ENCODE results near the gene BABAM2.

The BABAM2 gene

DNA sequence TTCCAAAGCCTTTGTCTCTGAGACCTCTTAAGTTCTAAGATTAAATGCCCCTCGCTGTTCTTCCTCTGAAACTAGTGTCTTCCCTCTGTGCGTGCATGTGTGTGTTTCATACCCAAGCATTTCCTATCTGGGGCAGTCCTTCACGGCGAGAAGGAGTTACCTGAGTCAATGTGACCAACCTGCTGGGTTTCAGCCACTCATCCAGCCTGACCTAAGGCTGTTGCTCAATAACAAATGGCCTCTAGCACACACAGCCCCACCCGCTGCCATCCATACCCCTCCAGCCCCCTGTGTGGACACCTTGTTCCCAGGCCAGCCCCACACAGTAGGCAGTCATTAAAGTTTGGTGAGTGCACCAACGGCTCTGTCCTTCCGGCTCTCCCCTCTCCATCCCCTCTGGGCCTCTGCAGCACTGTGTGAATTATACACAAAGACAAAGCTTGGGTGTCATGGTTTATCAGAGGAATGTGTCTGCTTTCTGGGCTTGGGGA lies 448.3 kb downstream of the BABAM2 start:
- H3K36me3 ChIP-seq (ENCODE audit: control insufficient read depth, insufficient read depth, low read length) = no peaks in the 10 kb centered on the region
- H3K4me3 ChIP-seq (ENCODE audit: low read depth, low read length) = no peak overlapping the region
- peaks cover 27% of the 10 kb centered on the region for H3K4me1 ChIP-seq (ENCODE audit: control insufficient read depth, insufficient read depth, low read length)
- H3K27me3 ChIP-seq (ENCODE audit: control insufficient read depth, insufficient read depth, low read length) = no peaks in the 10 kb centered on the region
- no peak overlapping the region for H3K27ac ChIP-seq (ENCODE audit: low read depth, low read length)
- H3K9ac ChIP-seq (ENCODE audit: low read length) = no peak overlapping the region
- no peaks in the 10 kb centered on the region for H3K9me3 ChIP-seq (ENCODE audit: control insufficient read depth, insufficient read depth, low read depth, low read length)

DNA sequence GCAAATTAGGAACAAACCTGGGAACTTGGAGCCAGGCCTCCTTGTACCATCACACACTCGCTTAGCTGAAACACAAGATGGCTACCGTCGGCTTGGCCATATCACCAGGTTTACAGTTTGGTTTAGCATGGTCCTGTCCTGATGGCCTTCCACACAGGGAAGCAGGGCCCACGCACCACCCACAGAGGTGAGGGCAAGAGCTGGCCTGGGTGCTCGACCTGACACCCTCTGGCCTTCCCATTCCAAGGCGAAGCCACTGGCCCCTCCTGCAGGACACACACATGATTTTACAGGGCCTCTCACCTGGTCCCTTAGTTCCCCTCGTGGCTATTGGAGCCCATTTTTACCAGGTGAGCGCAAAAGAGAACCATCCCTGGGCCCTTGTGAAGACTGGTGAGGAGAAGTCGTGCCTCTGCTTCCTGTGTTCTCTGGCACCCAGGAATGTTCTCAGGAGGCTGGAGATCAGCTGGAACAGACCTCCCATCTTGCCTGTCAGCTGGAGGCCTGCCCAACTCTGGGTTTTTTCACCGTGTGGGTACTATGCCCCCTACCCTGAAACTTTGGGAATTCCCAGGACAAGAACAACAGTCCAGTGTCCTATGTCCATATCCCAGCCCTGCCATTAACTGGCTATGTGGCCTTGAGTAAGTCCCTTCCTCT lies 449.1 kb downstream of the BABAM2 start:
- Histone ChIP-seq H3K27ac (ENCODE audit: low read depth, low read length) (no peak overlapping the region), H3K27me3 (ENCODE audit: control insufficient read depth, insufficient read depth, low read length) (no peaks in the 10 kb centered on the region), H3K9ac (ENCODE audit: low read length) (no peak overlapping the region), H3K36me3 (ENCODE audit: control insufficient read depth, insufficient read depth, low read length) (no peaks in the 10 kb centered on the region), H3K4me1 (ENCODE audit: control insufficient read depth, insufficient read depth, low read length) (peaks cover 27% of the 10 kb centered on the region), H3K9me3 (ENCODE audit: control insufficient read depth, insufficient read depth, low read depth, low read length) (no peaks in the 10 kb centered on the region), H3K4me3 (ENCODE audit: low read depth, low read length) (no peak overlapping the region)

DNA sequence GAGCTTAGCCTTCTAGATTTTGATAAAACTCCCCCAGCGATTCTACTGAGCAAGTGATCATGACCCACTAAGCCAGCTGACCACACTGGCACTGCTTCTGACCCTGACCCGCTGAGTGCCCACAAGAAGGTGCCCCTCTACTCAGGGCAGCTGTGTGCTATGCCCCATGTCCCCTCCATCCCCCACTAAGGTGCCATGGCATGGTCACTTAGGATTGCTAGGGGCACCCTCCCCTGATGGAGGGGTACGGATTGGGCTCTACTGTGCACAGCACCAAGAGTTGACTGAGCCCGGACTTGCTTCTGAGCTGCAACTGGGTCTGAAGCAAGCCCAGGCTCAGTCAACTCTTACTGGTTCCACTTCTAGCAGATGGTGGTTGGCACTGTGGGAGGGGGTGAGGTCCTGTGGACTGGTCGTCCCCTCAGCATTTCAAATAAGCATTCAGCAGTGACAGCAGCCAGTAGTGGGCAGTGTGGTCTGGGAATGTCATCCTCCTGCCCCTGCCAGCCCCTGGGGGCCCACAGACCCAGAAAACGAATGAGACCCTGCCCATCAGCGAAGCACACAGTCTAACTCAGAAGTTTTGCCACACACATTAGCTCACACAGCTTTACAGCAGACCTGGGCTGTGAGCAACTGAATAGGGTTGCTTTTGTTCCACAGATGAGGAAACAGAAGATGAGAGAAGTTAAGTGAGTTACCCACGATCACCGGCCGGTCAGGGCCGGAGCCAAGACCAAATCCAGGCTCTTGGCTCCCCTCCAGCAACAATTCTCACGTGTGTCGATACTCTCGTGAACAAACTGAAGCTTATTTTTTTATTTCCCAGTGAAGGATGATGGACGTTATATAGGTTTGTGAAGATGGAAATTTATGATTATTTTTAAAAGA lies 450.0 kb downstream of the BABAM2 start:
- Histone ChIP-seq H3K9me3 (ENCODE audit: control insufficient read depth, insufficient read depth, low read depth, low read length) (no peaks in the 10 kb centered on the region), H3K9ac (ENCODE audit: low read length) (no peak overlapping the region), H3K36me3 (ENCODE audit: control insufficient read depth, insufficient read depth, low read length) (no peaks in the 10 kb centered on the region), H3K27ac (ENCODE audit: low read depth, low read length) (no peak overlapping the region), H3K4me1 (ENCODE audit: control insufficient read depth, insufficient read depth, low read length) (peaks cover 27% of the 10 kb centered on the region), H3K27me3 (ENCODE audit: control insufficient read depth, insufficient read depth, low read length) (no peaks in the 10 kb centered on the region), H3K4me3 (ENCODE audit: low read depth, low read length) (no peak overlapping the region)

DNA sequence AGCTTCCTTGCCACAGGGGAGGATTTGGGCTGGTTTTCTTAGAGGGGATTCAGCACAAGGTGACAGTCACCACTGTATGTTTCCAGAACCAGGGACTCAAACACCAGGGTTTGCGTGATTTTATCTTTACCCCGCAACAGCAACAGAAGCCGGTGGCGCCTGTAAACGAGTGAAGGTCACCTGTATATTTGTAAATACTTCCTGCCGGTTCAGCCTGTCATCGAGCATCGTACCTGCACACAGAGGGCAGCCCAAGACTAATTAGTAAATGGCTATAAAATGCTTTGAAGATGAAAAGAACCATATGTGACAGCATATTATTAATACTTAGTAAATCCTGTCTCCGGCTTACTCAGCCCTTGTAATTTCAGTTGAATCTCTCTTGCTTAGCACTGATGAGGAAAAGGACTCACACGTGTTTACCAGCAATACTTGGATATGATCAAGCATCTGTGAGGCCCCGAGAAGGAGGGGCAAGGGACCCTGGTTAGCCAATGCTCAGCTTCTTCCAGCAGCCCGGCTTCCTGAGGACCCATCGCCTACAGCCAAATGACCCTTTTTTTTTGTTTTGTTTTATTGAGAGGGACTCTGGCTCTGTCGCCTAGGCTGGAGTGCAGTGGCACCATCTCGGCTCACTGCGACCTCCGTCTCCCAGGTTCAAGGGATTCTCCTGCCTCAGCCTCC lies 450.8 kb downstream of the BABAM2 start:
- Histone ChIP-seq H3K27ac (ENCODE audit: low read depth, low read length) (no peak overlapping the region), H3K36me3 (ENCODE audit: control insufficient read depth, insufficient read depth, low read length) (no peaks in the 10 kb centered on the region), H3K4me1 (ENCODE audit: control insufficient read depth, insufficient read depth, low read length) (peaks cover 27% of the 10 kb centered on the region), H3K9me3 (ENCODE audit: control insufficient read depth, insufficient read depth, low read depth, low read length) (no peaks in the 10 kb centered on the region), H3K4me3 (ENCODE audit: low read depth, low read length) (no peak overlapping the region), H3K27me3 (ENCODE audit: control insufficient read depth, insufficient read depth, low read length) (no peaks in the 10 kb centered on the region), H3K9ac (ENCODE audit: low read length) (no peak overlapping the region)

DNA sequence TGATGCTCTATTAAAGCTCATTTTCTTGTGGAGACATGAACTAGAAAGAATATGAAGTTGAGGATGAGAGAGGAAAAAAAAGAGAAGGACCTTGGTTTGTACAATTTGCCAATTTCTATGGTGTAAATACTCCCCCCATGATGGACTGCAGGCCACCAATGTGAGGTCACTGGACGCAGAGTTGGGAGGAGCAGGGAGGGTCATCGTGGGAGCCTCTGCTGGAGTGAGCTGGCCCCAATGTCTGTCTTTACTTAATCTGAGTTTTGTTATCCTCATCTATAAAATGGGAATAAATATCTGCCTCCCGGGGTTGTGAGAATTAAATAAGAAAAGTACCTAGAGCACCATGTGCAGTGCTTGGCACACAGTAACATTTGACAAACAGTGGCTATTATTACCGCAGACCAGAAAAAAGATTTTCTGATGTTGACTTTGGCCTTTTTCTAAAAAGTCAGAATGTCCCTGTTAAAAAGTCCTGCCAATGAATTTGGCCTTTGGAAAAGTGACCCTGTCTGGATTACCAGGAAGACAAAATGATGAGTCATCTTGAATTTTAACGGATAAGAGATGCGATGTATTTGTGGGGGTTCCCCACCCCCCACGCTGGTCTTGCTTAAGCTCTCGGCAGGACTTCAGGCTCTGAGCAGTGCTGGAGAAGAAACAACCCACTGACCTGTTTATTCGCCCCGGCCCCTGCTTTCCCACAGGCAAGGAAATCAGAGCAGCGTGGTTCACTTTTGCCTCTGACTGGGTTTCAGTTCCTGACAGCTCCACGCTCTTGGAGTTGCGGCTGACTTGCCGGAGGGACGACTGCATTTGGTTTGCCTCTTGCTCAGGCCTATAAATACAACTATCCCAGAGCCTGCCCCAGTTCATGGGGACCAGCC lies 451.8 kb downstream of the BABAM2 start:
- H3K4me1 ChIP-seq (ENCODE audit: control insufficient read depth, insufficient read depth, low read length) = peaks cover 27% of the 10 kb centered on the region
- no peaks in the 10 kb centered on the region for H3K36me3 ChIP-seq (ENCODE audit: control insufficient read depth, insufficient read depth, low read length)
- H3K9ac ChIP-seq (ENCODE audit: low read length) = no peak overlapping the region
- H3K9me3 ChIP-seq (ENCODE audit: control insufficient read depth, insufficient read depth, low read depth, low read length) = no peaks in the 10 kb centered on the region
- H3K27me3 ChIP-seq (ENCODE audit: control insufficient read depth, insufficient read depth, low read length) = no peaks in the 10 kb centered on the region
- H3K27ac ChIP-seq (ENCODE audit: low read depth, low read length) = no peak overlapping the region
- H3K4me3 ChIP-seq (ENCODE audit: low read depth, low read length) = no peak overlapping the region

DNA sequence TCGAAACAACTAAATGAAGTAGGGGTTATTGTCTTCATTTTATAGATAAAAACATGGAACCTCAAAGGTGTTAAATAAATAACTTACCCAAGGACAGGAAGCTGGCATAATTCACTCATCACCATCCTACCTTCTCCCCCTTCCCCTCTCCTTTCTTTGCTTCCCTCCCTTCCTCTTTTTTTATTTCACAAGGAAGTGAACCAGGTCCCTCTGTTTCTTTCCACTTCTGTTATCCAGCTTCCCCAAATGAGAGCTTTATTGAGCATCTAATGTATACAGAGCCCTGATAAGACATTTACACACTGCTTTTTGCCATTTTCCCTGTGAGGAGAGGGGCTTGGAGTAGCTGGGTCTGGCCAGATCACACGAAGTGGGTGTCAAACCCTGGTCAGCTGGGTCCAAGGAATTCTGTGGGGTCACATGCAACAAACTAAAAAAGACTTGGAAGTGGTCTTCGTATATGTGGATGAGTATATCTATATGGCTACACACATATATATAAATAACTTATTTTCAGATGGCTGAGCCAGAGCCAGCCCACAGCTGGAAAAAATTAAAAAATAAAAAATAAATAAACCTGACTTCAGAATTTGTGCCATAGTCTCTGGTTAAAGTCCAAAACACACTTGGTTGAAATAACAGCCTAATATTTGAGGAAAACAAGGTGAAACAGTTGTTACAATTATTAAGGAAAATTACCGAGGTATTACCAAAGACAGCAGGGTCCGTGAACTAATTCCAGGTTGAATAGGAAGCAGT lies 452.8 kb downstream of the BABAM2 start:
- Histone ChIP-seq H3K9me3 (ENCODE audit: control insufficient read depth, insufficient read depth, low read depth, low read length) (no peaks in the 10 kb centered on the region), H3K4me1 (ENCODE audit: control insufficient read depth, insufficient read depth, low read length) (peaks cover 25% of the 10 kb centered on the region), H3K27ac (ENCODE audit: low read depth, low read length) (no peak overlapping the region), H3K36me3 (ENCODE audit: control insufficient read depth, insufficient read depth, low read length) (no peaks in the 10 kb centered on the region), H3K27me3 (ENCODE audit: control insufficient read depth, insufficient read depth, low read length) (no peaks in the 10 kb centered on the region), H3K9ac (ENCODE audit: low read length) (no peak overlapping the region), H3K4me3 (ENCODE audit: low read depth, low read length) (no peak overlapping the region)

DNA sequence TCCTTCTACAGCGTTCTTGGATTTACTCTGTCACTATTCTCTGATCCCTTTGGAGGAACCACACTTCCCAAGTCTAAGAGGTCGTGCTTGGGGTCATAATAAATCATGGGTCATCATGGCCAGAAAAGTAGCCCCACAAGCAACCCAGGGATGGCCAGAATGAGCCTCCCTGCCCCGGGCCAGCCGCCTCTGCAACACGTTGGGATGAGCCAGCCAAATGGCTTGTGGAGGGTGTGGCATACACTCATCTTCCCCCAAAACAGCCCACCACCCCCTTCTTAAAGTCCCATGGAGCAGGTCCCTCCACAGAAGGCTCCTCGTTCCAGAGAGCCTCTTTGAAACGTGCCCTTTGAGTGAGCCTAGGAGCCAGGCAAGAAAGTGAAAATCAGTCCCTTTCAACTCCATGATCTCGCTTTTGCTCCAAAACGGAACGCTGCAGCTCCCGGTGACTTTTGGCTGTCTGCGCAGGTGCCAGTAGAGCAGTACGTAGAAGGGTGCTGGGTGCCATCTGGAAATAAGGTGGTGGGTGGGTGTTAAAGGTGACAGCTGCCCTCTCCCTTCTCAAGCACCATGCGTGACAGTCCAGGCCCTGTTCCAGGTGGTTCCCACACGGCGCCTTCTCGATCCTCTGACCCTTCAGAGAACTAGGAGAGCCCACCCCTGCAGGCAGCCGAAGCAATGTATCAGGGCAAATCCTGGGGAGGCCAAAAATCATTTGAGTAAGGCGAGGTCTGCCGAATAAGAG lies 453.6 kb downstream of the BABAM2 start:
- H3K9ac ChIP-seq (ENCODE audit: low read length) = no peak overlapping the region
- no peaks in the 10 kb centered on the region for H3K9me3 ChIP-seq (ENCODE audit: control insufficient read depth, insufficient read depth, low read depth, low read length)
- no peaks in the 10 kb centered on the region for H3K27me3 ChIP-seq (ENCODE audit: control insufficient read depth, insufficient read depth, low read length)
- H3K4me1 ChIP-seq (ENCODE audit: control insufficient read depth, insufficient read depth, low read length) = peaks cover 17% of the 10 kb centered on the region
- H3K36me3 ChIP-seq (ENCODE audit: control insufficient read depth, insufficient read depth, low read length) = no peaks in the 10 kb centered on the region
- no peak overlapping the region for H3K27ac ChIP-seq (ENCODE audit: low read depth, low read length)
- no peak overlapping the region for H3K4me3 ChIP-seq (ENCODE audit: low read depth, low read length)

DNA sequence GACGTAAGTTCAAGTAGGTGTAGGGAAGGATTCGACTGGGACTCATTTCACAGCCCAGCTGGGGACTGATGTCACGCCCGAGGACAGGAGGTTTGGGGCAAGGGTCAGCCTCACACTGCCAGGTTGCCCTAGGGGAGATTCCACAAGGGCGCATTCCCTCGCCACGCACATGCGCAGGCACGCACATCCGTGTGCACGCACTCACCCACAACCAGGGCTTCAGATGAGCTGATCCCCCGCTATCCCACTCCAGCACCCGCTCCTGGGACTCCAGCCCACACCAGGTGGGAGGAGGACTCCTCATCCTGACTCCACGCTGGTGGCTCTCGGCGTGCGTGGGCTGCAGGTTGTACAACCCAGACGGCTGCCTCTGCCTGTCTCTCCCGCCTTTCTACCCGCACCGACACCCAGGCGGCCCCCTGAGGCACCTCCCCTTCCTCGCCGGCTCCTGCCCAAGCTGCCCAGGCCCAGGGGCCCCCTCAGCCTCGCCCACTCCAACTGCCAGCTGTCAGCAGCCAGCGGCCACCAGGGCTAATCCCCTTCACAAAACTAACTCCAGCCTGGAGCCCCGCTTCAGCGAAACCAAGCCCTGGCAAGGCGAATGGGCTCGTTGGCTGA lies 454.3 kb downstream of the BABAM2 start:
- H3K27ac ChIP-seq (ENCODE audit: low read depth, low read length) = no peak overlapping the region
- peaks cover 14% of the 10 kb centered on the region for H3K4me1 ChIP-seq (ENCODE audit: control insufficient read depth, insufficient read depth, low read length)

DNA sequence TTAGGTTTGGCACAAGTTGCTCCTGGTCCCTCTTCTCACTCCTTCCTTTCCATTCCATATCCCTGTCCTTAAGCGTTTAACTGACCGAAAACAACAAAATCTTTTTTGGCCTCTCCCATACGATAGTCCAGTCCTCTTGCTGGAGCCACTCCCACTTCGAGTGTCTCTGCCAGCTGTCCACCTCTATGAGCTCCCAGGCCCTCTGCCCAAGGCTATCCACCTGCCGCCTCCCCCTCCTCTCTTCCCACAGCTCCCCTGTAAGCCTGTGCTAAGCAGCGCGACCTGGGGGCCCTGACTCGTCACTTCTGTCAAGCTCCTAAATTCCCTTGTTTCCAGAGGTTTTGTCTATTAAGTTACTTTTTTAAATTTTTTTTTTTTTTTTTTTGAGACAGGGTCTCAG lies 455.1 kb downstream of the BABAM2 start:
- Histone ChIP-seq H3K4me1 (ENCODE audit: control insufficient read depth, insufficient read depth, low read length) (peaks cover 14% of the 10 kb centered on the region), H3K9ac (ENCODE audit: low read length) (no peak overlapping the region), H3K36me3 (ENCODE audit: control insufficient read depth, insufficient read depth, low read length) (no peaks in the 10 kb centered on the region), H3K27me3 (ENCODE audit: control insufficient read depth, insufficient read depth, low read length) (no peaks in the 10 kb centered on the region), H3K4me3 (ENCODE audit: low read depth, low read length) (no peak overlapping the region), H3K27ac (ENCODE audit: low read depth, low read length) (no peak overlapping the region), H3K9me3 (ENCODE audit: control insufficient read depth, insufficient read depth, low read depth, low read length) (no peaks in the 10 kb centered on the region)

More for the DNA sequence above, 454.3 kb downstream of the BABAM2 start:
- Histone ChIP-seq H3K4me3 (ENCODE audit: low read depth, low read length) (no peak overlapping the region), H3K27me3 (ENCODE audit: control insufficient read depth, insufficient read depth, low read length) (no peaks in the 10 kb centered on the region), H3K36me3 (ENCODE audit: control insufficient read depth, insufficient read depth, low read length) (no peaks in the 10 kb centered on the region), H3K9ac (ENCODE audit: low read length) (no peak overlapping the region), H3K9me3 (ENCODE audit: control insufficient read depth, insufficient read depth, low read depth, low read length) (no peaks in the 10 kb centered on the region)

All from HUES6 (cell line).